Measurements from ENCODE around the gene HIRA.

HIRA gene

DNA sequence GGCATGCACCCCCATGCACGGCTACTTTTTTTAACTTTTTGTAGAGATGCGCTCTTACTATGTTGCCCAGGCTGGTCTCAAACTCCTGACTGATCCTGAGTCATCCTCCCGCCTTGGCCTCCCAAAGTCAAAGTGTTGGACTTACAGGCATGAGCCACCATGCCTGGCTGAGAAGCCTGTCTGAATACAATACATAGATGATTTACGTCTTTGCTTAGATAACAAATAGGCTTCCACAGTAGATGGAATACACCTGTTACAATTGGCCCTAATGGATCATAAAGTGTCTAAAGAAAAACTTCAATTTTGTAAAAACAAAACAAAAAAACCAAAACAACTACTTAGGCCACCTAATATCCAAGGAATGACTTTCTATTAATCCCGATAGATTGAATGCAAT lies 127.0 kb downstream of the HIRA start:
- H3K9ac ChIP-seq (ENCODE audit: low read depth, low read length), result no peak overlapping the region
- no peaks in the 10 kb centered on the region for H4K20me1 ChIP-seq (ENCODE audit: insufficient read depth, low read length)
- no peak overlapping the region for H3K27ac ChIP-seq (ENCODE audit: low read length)
- no peaks in the 10 kb centered on the region for H3K36me3 ChIP-seq (ENCODE audit: insufficient read depth, low read length)
- no peaks in the 10 kb centered on the region for H3K27me3 ChIP-seq (ENCODE audit: insufficient read depth, low read length, poor library complexity)
- H3K9me3 ChIP-seq (ENCODE audit: insufficient read depth, low read length, severe bottlenecking), result no peaks in the 10 kb centered on the region
- ATAC-seq (ENCODE audit: insufficient read depth, low read depth), result no peak
- H2AFZ ChIP-seq (ENCODE audit: low read depth, low read length), result no peak overlapping the region
- TF ChIP-seq EZH2 (IDR thresholded peaks at IDR 0.05; ENCODE audit: borderline replicate concordance, low read depth, low read length, severe bottlenecking), result no peak
- TF ChIP-seq, protein P1, sequence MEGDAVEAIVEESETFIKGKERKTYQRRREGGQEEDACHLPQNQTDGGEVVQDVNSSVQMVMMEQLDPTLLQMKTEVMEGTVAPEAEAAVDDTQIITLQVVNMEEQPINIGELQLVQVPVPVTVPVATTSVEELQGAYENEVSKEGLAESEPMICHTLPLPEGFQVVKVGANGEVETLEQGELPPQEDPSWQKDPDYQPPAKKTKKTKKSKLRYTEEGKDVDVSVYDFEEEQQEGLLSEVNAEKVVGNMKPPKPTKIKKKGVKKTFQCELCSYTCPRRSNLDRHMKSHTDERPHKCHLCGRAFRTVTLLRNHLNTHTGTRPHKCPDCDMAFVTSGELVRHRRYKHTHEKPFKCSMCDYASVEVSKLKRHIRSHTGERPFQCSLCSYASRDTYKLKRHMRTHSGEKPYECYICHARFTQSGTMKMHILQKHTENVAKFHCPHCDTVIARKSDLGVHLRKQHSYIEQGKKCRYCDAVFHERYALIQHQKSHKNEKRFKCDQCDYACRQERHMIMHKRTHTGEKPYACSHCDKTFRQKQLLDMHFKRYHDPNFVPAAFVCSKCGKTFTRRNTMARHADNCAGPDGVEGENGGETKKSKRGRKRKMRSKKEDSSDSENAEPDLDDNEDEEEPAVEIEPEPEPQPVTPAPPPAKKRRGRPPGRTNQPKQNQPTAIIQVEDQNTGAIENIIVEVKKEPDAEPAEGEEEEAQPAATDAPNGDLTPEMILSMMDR (IDR thresholded peaks at IDR 0.05; ENCODE audit: borderline replicate concordance, extremely low read depth, low read length, poor library complexity, severe bottlenecking), result no peak
- DNase-seq, result no peak
- H3K79me2 ChIP-seq (ENCODE audit: insufficient read depth, low read length), result no peaks in the 10 kb centered on the region
- no peak overlapping the region for H3K4me3 ChIP-seq (ENCODE audit: low read depth in 1 of 2, low read length in 2 of 2)
- no peaks in the 10 kb centered on the region for H3K4me1 ChIP-seq (ENCODE audit: insufficient read depth, low read length)
- no peak overlapping the region for H3K4me2 ChIP-seq (ENCODE audit: insufficient read depth, low read length)

DNA sequence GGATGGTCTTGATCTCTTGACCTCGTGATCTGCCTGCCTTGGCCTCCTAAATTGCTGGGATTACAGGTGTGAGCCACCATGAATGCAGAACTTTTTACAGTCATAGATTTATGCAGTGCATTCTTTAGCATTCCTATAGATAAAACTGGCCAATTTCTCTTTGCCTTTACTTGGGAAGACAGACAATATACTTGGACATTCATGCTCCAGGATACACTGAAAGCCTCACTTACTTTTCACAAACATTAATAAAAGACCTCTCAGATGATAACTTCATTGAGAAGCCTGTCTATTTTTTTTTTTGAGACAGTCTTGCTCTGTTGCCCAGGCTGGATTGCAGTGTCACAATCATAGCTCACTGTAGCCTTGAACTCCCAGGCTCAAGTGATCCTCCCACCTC lies 127.7 kb downstream of the HIRA start:
- Histone ChIP-seq H4K20me1 (ENCODE audit: insufficient read depth, low read length) (no peaks in the 10 kb centered on the region), H3K36me3 (ENCODE audit: insufficient read depth, low read length) (no peaks in the 10 kb centered on the region), H2AFZ (ENCODE audit: low read depth, low read length) (no peak overlapping the region), H3K9ac (ENCODE audit: low read depth, low read length) (no peak overlapping the region), H3K79me2 (ENCODE audit: insufficient read depth, low read length) (no peaks in the 10 kb centered on the region), H3K9me3 (ENCODE audit: insufficient read depth, low read length, severe bottlenecking) (no peaks in the 10 kb centered on the region), H3K27me3 (ENCODE audit: insufficient read depth, low read length, poor library complexity) (no peaks in the 10 kb centered on the region), H3K4me3 (ENCODE audit: low read depth in 1 of 2, low read length in 2 of 2) (no peak overlapping the region), H3K4me1 (ENCODE audit: insufficient read depth, low read length) (no peaks in the 10 kb centered on the region), H3K27ac (ENCODE audit: low read length) (no peak overlapping the region), H3K4me2 (ENCODE audit: insufficient read depth, low read length) (no peak overlapping the region)
- ATAC-seq (ENCODE audit: insufficient read depth, low read depth) (no peak), DNase-seq (no peak)
- no peak for TF ChIP-seq EZH2 (IDR thresholded peaks at IDR 0.05; ENCODE audit: borderline replicate concordance, low read depth, low read length, severe bottlenecking)
- TF ChIP-seq, protein P1 (IDR thresholded peaks at IDR 0.05; ENCODE audit: borderline replicate concordance, extremely low read depth, low read length, poor library complexity, severe bottlenecking), result no peak

DNA sequence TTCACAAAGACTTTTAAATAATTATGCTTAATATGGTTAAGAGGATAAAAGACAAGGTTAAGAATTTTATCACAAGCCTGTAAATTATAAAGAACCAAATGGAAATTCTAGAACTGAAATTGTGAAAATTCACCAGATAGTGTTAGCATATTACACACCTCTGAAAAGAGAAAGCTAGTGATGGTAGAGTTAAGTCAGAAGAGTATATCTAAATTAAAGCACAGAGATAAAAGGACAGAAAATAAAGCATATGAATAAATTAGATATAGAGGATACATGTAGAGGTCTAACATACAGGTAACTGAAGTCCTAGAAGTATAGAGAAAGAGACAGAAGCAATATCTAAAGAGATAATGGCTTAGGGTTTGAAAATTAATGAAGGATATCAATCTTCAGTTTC lies 135.8 kb downstream of the HIRA start:
- Histone ChIP-seq H4K20me1 (ENCODE audit: insufficient read depth, low read length) (no peaks in the 10 kb centered on the region), H3K4me1 (ENCODE audit: insufficient read depth, low read length) (peaks cover 16% of the 10 kb centered on the region), H3K4me2 (ENCODE audit: insufficient read depth, low read length) (no peak overlapping the region), H3K27ac (ENCODE audit: low read length) (no peak overlapping the region), H3K79me2 (ENCODE audit: insufficient read depth, low read length) (no peaks in the 10 kb centered on the region), H2AFZ (ENCODE audit: low read depth, low read length) (no peak overlapping the region), H3K4me3 (ENCODE audit: low read depth in 1 of 2, low read length in 2 of 2) (no peak overlapping the region), H3K9me3 (ENCODE audit: insufficient read depth, low read length, severe bottlenecking) (no peaks in the 10 kb centered on the region), H3K9ac (ENCODE audit: low read depth, low read length) (no peak overlapping the region), H3K27me3 (ENCODE audit: insufficient read depth, low read length, poor library complexity) (no peaks in the 10 kb centered on the region), H3K36me3 (ENCODE audit: insufficient read depth, low read length) (no peaks in the 10 kb centered on the region)
- TF ChIP-seq, protein P1 (IDR thresholded peaks at IDR 0.05; ENCODE audit: borderline replicate concordance, extremely low read depth, low read length, poor library complexity, severe bottlenecking), result no peak
- TF ChIP-seq EZH2 (IDR thresholded peaks at IDR 0.05; ENCODE audit: borderline replicate concordance, low read depth, low read length, severe bottlenecking), result no peak
- ATAC-seq (ENCODE audit: insufficient read depth, low read depth), result no peak
- DNase-seq, result no peak

Data from DND-41 (cell line).